ENCODE results near the gene PPP2R2D. TPM values are rescaled to one million over a fixed set of nuclear protein-coding genes. Genes with fewer than 3 reads are reported as not detected.

Gene PPP2R2D
- total RNA-seq, 2 donors from 2014 or later, result 32.5 to 40.7 TPM

DNA sequence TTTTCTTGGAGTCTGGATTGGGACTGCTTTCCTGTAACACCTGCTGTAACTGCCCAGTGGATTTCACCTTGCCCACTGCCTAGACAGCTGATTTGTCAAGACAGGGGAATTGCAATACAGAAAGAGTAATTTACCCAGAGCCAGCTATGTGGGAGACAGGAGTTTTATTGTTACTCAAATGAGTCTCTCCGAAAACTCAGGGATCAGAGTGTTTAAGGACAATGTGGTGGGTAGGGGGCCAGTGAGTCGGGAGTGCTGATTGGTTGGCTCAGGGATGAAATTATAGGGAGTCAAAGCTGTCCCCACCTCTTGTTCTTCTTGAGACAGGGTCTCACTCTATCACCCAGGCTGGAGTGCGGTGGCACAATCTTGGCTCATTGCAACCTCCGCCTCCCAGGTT, 106.2 kb downstream of the PPP2R2D start:
- no peak overlapping the region for H3K27ac Mint-ChIP-seq
- no peaks in the 10 kb centered on the region for H3K36me3 Mint-ChIP-seq (ENCODE audit: insufficient read depth in 2 of 2)
- no peaks in the 10 kb centered on the region for H3K9me3 Mint-ChIP-seq
- H3K4me1 Mint-ChIP-seq (ENCODE audit: low read depth), result peaks cover 6% of the 10 kb centered on the region
- ATAC-seq (replicated peaks in 1 of 2) (no peak), DNase-seq (no peak)
- no peak overlapping the region for H3K4me3 Mint-ChIP-seq
- peaks cover 33% of the 10 kb centered on the region for H3K27me3 Mint-ChIP-seq (ENCODE audit: low read depth)

DNA sequence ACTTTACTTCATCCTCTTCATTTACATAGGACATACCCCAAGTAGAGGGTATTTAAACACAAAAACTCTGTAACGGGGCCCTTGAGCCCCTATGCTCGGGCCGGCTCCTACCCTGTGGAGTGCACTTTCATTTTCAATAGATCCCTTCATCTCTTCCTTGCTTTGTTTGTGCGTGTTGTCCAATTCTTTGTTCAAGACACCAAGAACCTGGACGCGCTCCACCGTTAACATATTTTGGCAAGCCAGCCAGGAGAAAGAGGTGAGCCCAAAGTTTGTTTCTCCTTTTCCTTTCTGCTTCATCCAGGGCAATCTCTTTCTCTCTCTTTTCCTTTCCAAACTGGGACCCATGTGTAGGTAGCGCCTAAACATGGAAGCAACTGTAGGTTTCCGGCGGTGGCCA, 106.9 kb downstream of the PPP2R2D start:
- no peak for DNase-seq
- ATAC-seq (replicated peaks in 1 of 2), result no peak
- no peak overlapping the region for H3K27ac Mint-ChIP-seq
- H3K27me3 Mint-ChIP-seq (ENCODE audit: low read depth), result peaks cover 33% of the 10 kb centered on the region
- no peaks in the 10 kb centered on the region for H3K36me3 Mint-ChIP-seq (ENCODE audit: insufficient read depth in 2 of 2)
- peaks cover 6% of the 10 kb centered on the region for H3K4me1 Mint-ChIP-seq (ENCODE audit: low read depth)
- H3K4me3 Mint-ChIP-seq, result no peak overlapping the region
- no peaks in the 10 kb centered on the region for H3K9me3 Mint-ChIP-seq

Other genes starting within 250 kb of the PPP2R2D start
- gene BNIP3, start 80.9 kb downstream of the PPP2R2D start, total RNA-seq, result 10 to 100 TPM; 31.3 to 51.7 TPM
- gene JAKMIP3, start 164.9 kb downstream of the PPP2R2D start, total RNA-seq, result 1 to 10 TPM; 2.7 to 6.6 TPM

All from activated T-cell treated with anti-CD3 and anti-CD28 coated beads, Interleukin-2, amount 50 U/mL, for 72 hours (primary cell).